GM23248 (cell line): ENCODE results near the gene CMIP. TPM values are rescaled to one million over a fixed set of nuclear protein-coding genes. Genes with fewer than 3 reads are reported as not detected.
A peak's percentile ranks its signal among the peaks of the same experiment; 100 is the strongest.

Experiments
- DNase-seq: peaks from one replicate; pipeline ENCODE4 v3.0.0-alpha.2; 2015
- H2AFZ ChIP-seq: fragments of 200-600 bp; sonication (generic); 2 replicates; pipeline ENCODE4 v1.6.1; 2016; ENCODE audit warnings: antibody characterized with exemption
- H3F3A ChIP-seq: fragments of 200-600 bp; sonication (generic); 2 replicates; pipeline ENCODE4 v1.6.1; 2016; ENCODE audit warnings: mild to moderate bottlenecking, antibody characterized with exemption, mixed run types; ENCODE audit not compliant: insufficient read depth
- H3K27ac ChIP-seq: fragments of 200-600 bp; sonication (generic); 2 replicates; pipeline ENCODE4 v1.5.1; 2016; ENCODE audit warnings: mild to moderate bottlenecking
- H3K27me3 ChIP-seq: fragments of 200-600 bp; sonication (generic); replicated peaks from 2 replicates; pipeline ENCODE4 v1.6.1; 2016; ENCODE audit warnings: mild to moderate bottlenecking; ENCODE audit not compliant: insufficient read depth
- H3K36me3 ChIP-seq: fragments of 200-600 bp; sonication (generic); 2 replicates; pipeline ENCODE4 v1.6.1; 2016; ENCODE audit warnings: low read depth, mild to moderate bottlenecking
- H3K4me1 ChIP-seq: fragments of 200-600 bp; sonication (generic); 2 replicates; pipeline ENCODE4 v1.6.1; 2016; ENCODE audit warnings: mild to moderate bottlenecking; ENCODE audit not compliant: insufficient read depth
- H3K4me2 ChIP-seq: fragments of 200-600 bp; sonication (generic); one replicate; pipeline ENCODE4 v1.6.1; 2016; ENCODE audit warnings: mild to moderate bottlenecking; ENCODE audit not compliant: unreplicated experiment
- H3K4me3 ChIP-seq: fragments of 200-600 bp; sonication (generic); 2 replicates; pipeline ENCODE4 v1.5.1; 2016; ENCODE audit warnings: mild to moderate bottlenecking
- H3K79me2 ChIP-seq: fragments of 200-600 bp; sonication (generic); 2 replicates; pipeline ENCODE4 v1.6.1; 2016; ENCODE audit warnings: mild to moderate bottlenecking; ENCODE audit not compliant: insufficient read depth
- H3K9ac ChIP-seq: fragments of 200-600 bp; sonication (generic); 2 replicates; pipeline ENCODE4 v1.6.1; 2016; ENCODE audit warnings: mild to moderate bottlenecking
- H3K9me2 ChIP-seq: fragments of 200-600 bp; sonication (generic); 2 replicates; pipeline ENCODE4 v1.6.1; 2016; ENCODE audit warnings: mixed run types, mild to moderate bottlenecking, moderate library complexity; ENCODE audit not compliant: insufficient read depth
- H3K9me3 ChIP-seq: fragments of 200-600 bp; sonication (generic); one replicate; pipeline ENCODE4 v1.6.1; 2017; ENCODE audit warnings: low read depth
- H4K20me1 ChIP-seq: fragments of 200-600 bp; sonication (generic); 2 replicates; pipeline ENCODE4 v1.6.0; 2016; ENCODE audit not compliant: insufficient read depth
- EZH2 ChIP-seq: fragments of 200-600 bp; sonication (generic); IDR thresholded peaks from 2 replicates; pipeline ENCODE4 v1.6.1; 2018; ENCODE audit warnings: antibody characterized with exemption, mild to moderate bottlenecking; ENCODE audit not compliant: insufficient read depth, poor library complexity, severe bottlenecking
- EZH2phosphoT487 ChIP-seq: fragments of 200-600 bp; sonication (generic); IDR thresholded peaks from 2 replicates; pipeline ENCODE4 v1.6.1; 2018; ENCODE audit warnings: antibody characterized with exemption, moderate library complexity, mild to moderate bottlenecking, low read depth; ENCODE audit not compliant: insufficient read depth
- WGBS, 2 experiments: methylation state at CpG; one replicate each; pipeline ENCODE4 v1.1.6; 2015 to 2017; ENCODE audit warnings: low lambda C conversion rate in 2 of 2, low coverage in 1 of 2; ENCODE audit errors: missing lambda C conversion rate in 2 of 2; 5-methylcytosine and 5-hydroxymethylcytosine counted together
- in situ Hi-C: fragments of 300-500 bp; cut with MboI; formaldehyde crosslinking; loops from 2 replicates; pipeline ENCODE4 v1.15.0; 2020
- polyA plus RNA-seq: library from polyadenylated mRNA; unstranded; fragments of >200 nt; fragmentation: Nextera tagmentation; extraction: Ambion mirVana; gene quantifications from 2 replicates; pipeline ENCODE4 v1.2.1, GENCODE V29; 2016
- total RNA-seq: library from RNA; depleted of rRNA; stranded (reverse); fragments of >200 nt; shearing (Covaris generic); gene quantifications from 2 replicates; pipeline ENCODE4 v1.2.3, GENCODE V29; 2014

The CMIP gene
- total and polyA plus RNA-seq, 2 experiments from 2014 or later: 1.5 to 9.5 TPM

- Histone ChIP-seq H3K4me1 (no peaks in the 10 kb centered on the region), H3K9me2 (no peaks in the 10 kb centered on the region), H3K4me3 (no peak overlapping the region), H3F3A (no peaks in the 10 kb centered on the region), H3K27ac (no peak overlapping the region), H3K4me2 (no peak overlapping the region), H3K9ac (no peak overlapping the region), H4K20me1 (no peaks in the 10 kb centered on the region), H2AFZ (no peak overlapping the region), H3K36me3 (no peaks in the 10 kb centered on the region), H3K27me3 (no peaks in the 10 kb centered on the region; the same call in 1 of the 2 replicates), H3K79me2 (no peaks in the 10 kb centered on the region), H3K9me3 (no peaks in the 10 kb centered on the region)
- DNase-seq: no peak
- WGBS, 2 experiments: 83% methylated on average over 8 of the region's 8 CpGs
- in situ Hi-C loops: loop anchor here (25.0 kb wide), 1 partner anchor 694 kb away; the partner anchor contains the start of gene ATMIN
- TF ChIP-seq EZH2: no peak
- TF ChIP-seq EZH2phosphoT487: no peak
Measured at GRCh38 chr16:81731649-81732048, 287.0 kb downstream of the CMIP start.

GRCh38 chr16:81732699-81733098 lies 288.1 kb downstream of the CMIP start:
- Histone ChIP-seq H3K27ac (no peak overlapping the region), H3K27me3 (no peaks in the 10 kb centered on the region; the same call in 1 of the 2 replicates), H3K9me3 (no peaks in the 10 kb centered on the region), H3K36me3 (no peaks in the 10 kb centered on the region), H3F3A (no peaks in the 10 kb centered on the region), H3K4me2 (no peak overlapping the region), H3K9ac (no peak overlapping the region), H3K9me2 (no peaks in the 10 kb centered on the region), H3K4me3 (no peak overlapping the region), H2AFZ (no peak overlapping the region), H3K4me1 (no peaks in the 10 kb centered on the region), H4K20me1 (no peaks in the 10 kb centered on the region), H3K79me2 (no peaks in the 10 kb centered on the region)
- in situ Hi-C loops: loop anchor here (25.0 kb wide), 1 partner anchor 695 kb away; the partner anchor contains the start of gene ATMIN
- TF ChIP-seq EZH2 (no peak), EZH2phosphoT487 (no peak)
- WGBS, 2 experiments: 100% methylated on average over 1 of the region's 1 CpG; no CpG with 5 or more reads in 1 of the 2 experiments
- DNase-seq: no peak

GRCh38 chr16:81733295-81733694 lies 288.7 kb downstream of the CMIP start:
- H3K4me3 ChIP-seq: no peak overlapping the region
- no peak overlapping the region for H2AFZ ChIP-seq
- DNase-seq: no peak
- in situ Hi-C loops: loop anchor here (25.0 kb wide), 1 partner anchor 696 kb away; the partner anchor contains the start of gene ATMIN
- H3K27me3 ChIP-seq: no peaks in the 10 kb centered on the region; the same call in 1 of the 2 replicates
- no peaks in the 10 kb centered on the region for H3K9me3 ChIP-seq
- H3K9ac ChIP-seq: no peak overlapping the region
- H3K4me1 ChIP-seq: no peaks in the 10 kb centered on the region
- 17 to 57% methylated on average over 1 of the region's 1 CpG for WGBS, 2 experiments
- no peak overlapping the region for H3K27ac ChIP-seq
- H3F3A ChIP-seq: no peaks in the 10 kb centered on the region
- H3K9me2 ChIP-seq: no peaks in the 10 kb centered on the region
- TF ChIP-seq EZH2phosphoT487: no peak
- TF ChIP-seq EZH2: no peak
- no peaks in the 10 kb centered on the region for H3K36me3 ChIP-seq
- H3K79me2 ChIP-seq: no peaks in the 10 kb centered on the region
- no peak overlapping the region for H3K4me2 ChIP-seq
- H4K20me1 ChIP-seq: no peaks in the 10 kb centered on the region

GRCh38 chr16:81734632-81735434 lies 290.2 kb downstream of the CMIP start:
- no peaks in the 10 kb centered on the region for H3K4me1 ChIP-seq
- H3K27me3 ChIP-seq: no peaks in the 10 kb centered on the region
- no peak for TF ChIP-seq EZH2phosphoT487
- TF ChIP-seq EZH2: no peak
- no peaks in the 10 kb centered on the region for H3F3A ChIP-seq
- no peaks in the 10 kb centered on the region for H4K20me1 ChIP-seq
- no peak overlapping the region for H3K27ac ChIP-seq
- H3K79me2 ChIP-seq: no peaks in the 10 kb centered on the region
- WGBS, 2 experiments: 83 to 87% methylated on average over 5 to 6 of the region's 6 CpGs
- DNase-seq: peak; percentile 14
- H3K4me3 ChIP-seq: no peak overlapping the region
- H3K9me2 ChIP-seq: no peaks in the 10 kb centered on the region
- in situ Hi-C loops: loop anchor here (25.0 kb wide), 1 partner anchor 698 kb away; the partner anchor contains the start of gene ATMIN
- H2AFZ ChIP-seq: no peak overlapping the region
- no peaks in the 10 kb centered on the region for H3K9me3 ChIP-seq
- H3K36me3 ChIP-seq: no peaks in the 10 kb centered on the region
- no peak overlapping the region for H3K9ac ChIP-seq
- no peak overlapping the region for H3K4me2 ChIP-seq
